Measurements from ENCODE around the gene MXRA7.
A peak's percentile ranks its signal among the peaks of the same experiment; 100 is the strongest.

MXRA7 gene

GRCh38 chr17:76758570-76758969, 47.8 kb upstream of the MXRA7 start:
- CTCF ChIA-PET: interaction anchor here (0.6 to 0.7 kb wide), 2 partner anchors 179 to 975 kb away, joined by 3 to 4 read pairs; no protein-coding TSS in a partner anchor
- H3K27ac ChIP-seq (ENCODE audit: extremely low read depth, low read depth, low read length): no peak overlapping the region
- H3K36me3 ChIP-seq (ENCODE audit: control insufficient read depth in 2 of 2, insufficient read depth in 1 of 2, low read length in 2 of 2): peaks cover 41% of the 10 kb centered on the region in 2 experiments
- no peaks in the 10 kb centered on the region for H3K9me3 ChIP-seq (ENCODE audit: control insufficient read depth, insufficient read depth, low read depth, low read length)
- H3K4me1 ChIP-seq (ENCODE audit: control insufficient read depth, insufficient read depth, low read length): no peaks in the 10 kb centered on the region
- TF ChIP-seq ZNF133 (tag by site-specific recombination; IDR thresholded peaks at IDR 0.05): peak; percentile 94
- no peak for TF ChIP-seq ZNF558 (tag by site-specific recombination; IDR thresholded peaks at IDR 0.05)
- H3K4me3 ChIP-seq (ENCODE audit: low read depth, low read length): no peak overlapping the region
- POLR2A ChIA-PET: interaction anchor here (0.6 to 0.7 kb wide), 2 partner anchors 16 to 1797 kb away, joined by 3 to 7 read pairs; no protein-coding TSS in a partner anchor

DNA sequence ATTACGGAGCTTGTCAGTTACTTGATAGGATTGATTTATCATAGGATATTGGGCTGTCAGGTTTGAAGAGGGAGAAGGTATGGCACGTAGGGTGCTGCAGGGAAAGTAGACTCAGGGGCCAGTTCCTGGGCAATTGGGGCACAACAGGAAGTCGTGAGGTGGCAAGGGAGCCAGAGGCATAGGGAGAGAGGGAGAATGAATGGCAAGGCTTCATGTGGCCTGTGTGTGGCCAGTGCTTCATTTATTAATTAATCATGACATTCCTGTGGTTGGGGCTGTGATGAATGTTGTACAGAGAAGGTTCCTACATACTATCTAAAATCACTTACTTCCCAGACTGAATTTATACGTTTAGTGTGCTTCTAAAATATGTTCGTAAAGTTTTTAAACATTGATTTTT, 46.5 kb upstream of the MXRA7 start:
- TF ChIP-seq ZNF776 (tag by site-specific recombination; IDR thresholded peaks at IDR 0.05; ENCODE audit: borderline replicate concordance) (no peak), ZNF202 (tag by site-specific recombination; IDR thresholded peaks at IDR 0.05; ENCODE audit: borderline replicate concordance) (no peak), HOXD13 (CRISPR knock-in tag; IDR thresholded peaks at IDR 0.05; ENCODE audit: borderline replicate concordance) (no peak), ZNF114 (tag by site-specific recombination; IDR thresholded peaks at IDR 0.05) (no peak), ZNF426 (tag by site-specific recombination; IDR thresholded peaks at IDR 0.05) (no peak), ZNF677 (tag by site-specific recombination; IDR thresholded peaks at IDR 0.05) (no peak), ZNF302 (tag by site-specific recombination; IDR thresholded peaks at IDR 0.05; ENCODE audit: low read depth) (no peak), HOXA7 (CRISPR knock-in tag; IDR thresholded peaks at IDR 0.05; ENCODE audit: borderline replicate concordance) (no peak), ZNF501 (tag by site-specific recombination; IDR thresholded peaks at IDR 0.05) (no peak), ZSCAN18 (tag by site-specific recombination; IDR thresholded peaks at IDR 0.05) (no peak), ZNF473 (tag by site-specific recombination; IDR thresholded peaks at IDR 0.05) (no peak), YY2 (tag by site-specific recombination; IDR thresholded peaks at IDR 0.05) (no peak), FEZF1 (tag by site-specific recombination; IDR thresholded peaks at IDR 0.05) (no peak)
- TF ChIP-seq, protein P1, sequence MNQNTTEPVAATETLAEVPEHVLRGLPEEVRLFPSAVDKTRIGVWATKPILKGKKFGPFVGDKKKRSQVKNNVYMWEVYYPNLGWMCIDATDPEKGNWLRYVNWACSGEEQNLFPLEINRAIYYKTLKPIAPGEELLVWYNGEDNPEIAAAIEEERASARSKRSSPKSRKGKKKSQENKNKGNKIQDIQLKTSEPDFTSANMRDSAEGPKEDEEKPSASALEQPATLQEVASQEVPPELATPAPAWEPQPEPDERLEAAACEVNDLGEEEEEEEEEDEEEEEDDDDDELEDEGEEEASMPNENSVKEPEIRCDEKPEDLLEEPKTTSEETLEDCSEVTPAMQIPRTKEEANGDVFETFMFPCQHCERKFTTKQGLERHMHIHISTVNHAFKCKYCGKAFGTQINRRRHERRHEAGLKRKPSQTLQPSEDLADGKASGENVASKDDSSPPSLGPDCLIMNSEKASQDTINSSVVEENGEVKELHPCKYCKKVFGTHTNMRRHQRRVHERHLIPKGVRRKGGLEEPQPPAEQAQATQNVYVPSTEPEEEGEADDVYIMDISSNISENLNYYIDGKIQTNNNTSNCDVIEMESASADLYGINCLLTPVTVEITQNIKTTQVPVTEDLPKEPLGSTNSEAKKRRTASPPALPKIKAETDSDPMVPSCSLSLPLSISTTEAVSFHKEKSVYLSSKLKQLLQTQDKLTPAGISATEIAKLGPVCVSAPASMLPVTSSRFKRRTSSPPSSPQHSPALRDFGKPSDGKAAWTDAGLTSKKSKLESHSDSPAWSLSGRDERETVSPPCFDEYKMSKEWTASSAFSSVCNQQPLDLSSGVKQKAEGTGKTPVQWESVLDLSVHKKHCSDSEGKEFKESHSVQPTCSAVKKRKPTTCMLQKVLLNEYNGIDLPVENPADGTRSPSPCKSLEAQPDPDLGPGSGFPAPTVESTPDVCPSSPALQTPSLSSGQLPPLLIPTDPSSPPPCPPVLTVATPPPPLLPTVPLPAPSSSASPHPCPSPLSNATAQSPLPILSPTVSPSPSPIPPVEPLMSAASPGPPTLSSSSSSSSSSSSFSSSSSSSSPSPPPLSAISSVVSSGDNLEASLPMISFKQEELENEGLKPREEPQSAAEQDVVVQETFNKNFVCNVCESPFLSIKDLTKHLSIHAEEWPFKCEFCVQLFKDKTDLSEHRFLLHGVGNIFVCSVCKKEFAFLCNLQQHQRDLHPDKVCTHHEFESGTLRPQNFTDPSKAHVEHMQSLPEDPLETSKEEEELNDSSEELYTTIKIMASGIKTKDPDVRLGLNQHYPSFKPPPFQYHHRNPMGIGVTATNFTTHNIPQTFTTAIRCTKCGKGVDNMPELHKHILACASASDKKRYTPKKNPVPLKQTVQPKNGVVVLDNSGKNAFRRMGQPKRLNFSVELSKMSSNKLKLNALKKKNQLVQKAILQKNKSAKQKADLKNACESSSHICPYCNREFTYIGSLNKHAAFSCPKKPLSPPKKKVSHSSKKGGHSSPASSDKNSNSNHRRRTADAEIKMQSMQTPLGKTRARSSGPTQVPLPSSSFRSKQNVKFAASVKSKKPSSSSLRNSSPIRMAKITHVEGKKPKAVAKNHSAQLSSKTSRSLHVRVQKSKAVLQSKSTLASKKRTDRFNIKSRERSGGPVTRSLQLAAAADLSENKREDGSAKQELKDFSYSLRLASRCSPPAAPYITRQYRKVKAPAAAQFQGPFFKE (tag by site-specific recombination; IDR thresholded peaks at IDR 0.05; ENCODE audit: borderline replicate concordance): no peak
- Histone ChIP-seq H3K4me1 (ENCODE audit: control insufficient read depth, insufficient read depth, low read length) (no peaks in the 10 kb centered on the region), H3K27ac (ENCODE audit: extremely low read depth, low read depth, low read length) (no peak overlapping the region), H3K9me3 (ENCODE audit: control insufficient read depth, insufficient read depth, low read depth, low read length) (no peaks in the 10 kb centered on the region), H3K4me3 (ENCODE audit: low read depth, low read length) (no peak overlapping the region), H3K36me3 (ENCODE audit: control insufficient read depth in 2 of 2, insufficient read depth in 1 of 2, low read length in 2 of 2) (peaks cover 50 to 52% of the 10 kb centered on the region in 2 experiments)
- ChIA-PET POLR2A (no interaction called here), CTCF (interaction anchor here (0.6 kb wide), 1 partner anchor 312 kb away, joined by 3 read pairs; no protein-coding TSS in a partner anchor)

Measured in HEK293 (cell line).